HG03575 (cell line): ENCODE measurements around the gene HOXA4.

Experiments
- ATAC-seq: cut with Tn5 transposase; IDR thresholded peaks from one replicate; pipeline ENCODE4 v1.9.1; 2021; ENCODE audit not compliant: unreplicated experiment, insufficient number of reproducible peaks, low FRiP score; ENCODE audit errors: extremely low read depth

The HOXA4 gene

DNA sequence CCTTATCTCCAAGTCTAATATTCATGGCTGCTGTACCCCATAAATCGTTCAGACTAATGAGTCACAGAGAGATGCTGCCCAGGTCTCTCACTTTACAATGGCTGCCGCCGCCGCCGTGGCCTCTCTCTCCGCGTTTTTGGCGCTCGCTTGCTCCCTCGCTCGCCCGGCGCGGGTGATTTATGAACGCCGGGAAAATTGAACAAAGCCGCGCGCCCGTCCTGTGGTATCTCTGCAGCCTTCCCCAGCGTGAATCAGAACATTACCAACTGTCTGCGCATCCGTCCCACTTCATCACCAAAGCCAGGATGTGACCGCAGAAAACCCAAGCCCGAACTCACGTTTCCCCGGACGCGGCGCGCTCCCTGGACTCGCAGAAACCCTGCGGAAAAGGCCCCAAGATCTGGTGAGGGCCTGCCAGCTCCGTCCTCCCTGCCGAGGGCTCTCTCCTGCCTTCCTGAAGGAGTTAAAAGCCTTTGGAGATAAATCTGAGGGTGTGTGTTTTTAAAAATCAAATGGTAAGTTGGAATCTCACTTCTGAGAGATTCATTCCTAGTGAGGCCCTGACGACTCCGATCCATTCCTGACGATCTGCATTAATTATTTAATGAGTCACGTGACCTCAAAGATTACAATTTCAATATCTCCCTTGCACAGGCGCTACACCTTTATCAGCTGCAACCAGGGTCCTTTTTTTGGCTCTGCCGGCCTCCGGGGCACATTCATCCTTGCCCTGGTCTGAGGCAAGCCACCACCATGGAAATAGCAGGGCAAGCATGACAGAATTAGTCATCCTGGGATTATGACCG is 6.3 kb downstream of the HOXA4 start:
- no peak for ATAC-seq

DNA sequence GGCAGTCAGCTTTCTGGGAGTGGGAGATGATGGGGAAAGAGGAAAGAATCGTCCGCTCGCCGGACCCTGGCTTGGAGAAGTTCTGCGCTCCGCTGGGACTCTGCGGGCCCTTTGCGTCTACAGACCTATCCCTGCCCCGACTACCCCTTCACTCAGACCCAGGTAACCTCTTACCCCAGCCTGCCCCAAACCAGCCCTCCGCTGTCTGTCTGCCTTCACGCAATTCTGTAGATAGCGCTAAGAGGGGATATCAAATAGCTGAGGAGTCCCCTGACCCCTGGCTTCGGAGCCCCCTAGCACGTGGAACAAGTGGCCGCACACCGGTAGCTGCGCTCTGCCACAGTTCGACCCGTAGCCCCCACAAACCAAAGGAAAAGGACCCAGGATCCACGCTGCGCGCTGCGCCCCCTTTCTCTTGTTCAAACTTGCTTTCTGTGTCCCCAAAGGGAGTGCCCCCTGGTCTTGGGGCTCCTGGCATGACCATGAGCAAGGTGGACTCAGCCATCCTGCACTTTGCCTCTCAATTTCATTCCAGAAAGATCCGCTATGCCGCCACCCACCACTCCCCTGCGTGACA is 7.0 kb downstream of the HOXA4 start:
- no peak for ATAC-seq

DNA sequence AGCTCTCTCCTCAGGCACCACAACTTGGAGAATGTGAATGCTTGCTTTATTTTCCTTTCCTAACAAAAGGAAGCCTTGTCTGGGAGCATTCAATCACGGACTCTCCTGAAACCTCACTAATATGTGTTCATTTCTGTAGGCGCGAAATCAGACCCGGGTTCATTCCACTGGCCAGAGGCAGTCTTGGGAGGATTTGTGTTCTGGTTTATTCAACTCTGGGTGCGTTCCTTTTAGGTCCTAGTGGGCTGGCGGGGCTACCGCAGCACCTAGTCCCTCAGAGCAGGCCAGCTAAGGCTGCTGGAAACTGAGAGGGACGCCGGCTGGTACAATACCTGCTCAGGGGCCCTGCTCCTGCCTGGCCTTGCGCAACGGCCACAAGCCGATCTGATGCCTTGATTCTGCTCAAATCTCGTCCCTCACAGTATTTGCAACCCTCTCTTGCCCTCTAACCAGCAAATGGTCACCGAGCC is 7.5 kb downstream of the HOXA4 start:
- no peak for ATAC-seq

DNA sequence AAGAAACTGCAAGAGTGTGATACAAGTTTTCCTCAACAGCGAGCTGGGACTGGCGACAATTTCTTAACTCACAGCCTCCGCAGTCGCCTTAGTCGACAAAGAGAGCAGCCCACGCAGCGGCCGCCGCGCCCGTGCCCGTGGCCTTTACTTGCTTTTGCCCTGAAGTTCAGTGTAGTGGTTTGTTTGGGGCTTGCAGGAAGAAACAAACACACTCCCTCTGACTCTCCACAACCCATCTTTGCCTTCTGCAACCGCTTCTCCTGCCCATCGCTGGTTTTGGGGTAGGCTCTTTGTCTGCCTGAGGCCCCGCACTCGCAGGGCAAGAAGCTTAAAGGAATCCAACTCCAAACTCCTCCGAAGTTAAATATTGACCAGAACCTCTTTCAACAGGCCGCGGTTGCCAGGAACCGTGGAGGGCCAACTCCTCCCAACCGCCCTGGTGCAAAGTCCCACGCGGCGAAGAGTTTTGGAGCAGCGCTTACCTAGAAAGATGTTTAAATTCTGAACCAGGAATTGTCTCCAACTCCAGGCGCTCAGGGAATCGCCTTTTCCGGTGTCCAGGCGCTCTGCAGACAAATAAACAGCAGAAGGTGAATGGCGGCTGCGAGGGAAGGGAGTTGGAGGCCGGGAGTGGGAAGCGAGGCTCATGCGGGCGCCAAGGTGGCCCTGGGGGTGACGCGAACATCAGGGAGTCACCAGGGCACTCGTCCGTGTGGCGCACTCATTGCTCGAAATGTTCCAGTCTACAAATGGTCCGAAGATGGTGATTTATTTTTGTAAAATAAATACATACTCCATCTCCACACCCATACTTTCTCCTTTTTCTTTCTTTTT is 8.3 kb downstream of the HOXA4 start:
- no peak for ATAC-seq

DNA sequence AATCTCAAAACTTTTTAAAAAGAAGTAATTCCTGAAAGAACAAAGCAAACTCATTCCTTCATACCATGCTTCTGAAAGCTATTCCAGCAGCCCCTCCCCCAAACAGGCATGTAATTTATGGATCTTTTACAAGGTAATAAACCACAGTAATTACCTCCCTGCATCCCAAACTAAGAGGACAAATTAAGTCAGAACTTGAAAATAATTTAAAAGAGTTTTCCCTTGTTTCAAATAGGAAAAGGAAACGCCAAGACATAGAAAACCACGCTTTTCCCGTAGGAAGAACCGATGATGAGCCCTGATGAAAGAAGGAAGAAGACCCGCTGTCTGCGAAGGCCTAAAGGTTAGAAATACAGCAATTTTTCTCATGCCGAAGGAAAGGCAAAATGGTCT is 8.9 kb downstream of the HOXA4 start:
- no peak for ATAC-seq

DNA sequence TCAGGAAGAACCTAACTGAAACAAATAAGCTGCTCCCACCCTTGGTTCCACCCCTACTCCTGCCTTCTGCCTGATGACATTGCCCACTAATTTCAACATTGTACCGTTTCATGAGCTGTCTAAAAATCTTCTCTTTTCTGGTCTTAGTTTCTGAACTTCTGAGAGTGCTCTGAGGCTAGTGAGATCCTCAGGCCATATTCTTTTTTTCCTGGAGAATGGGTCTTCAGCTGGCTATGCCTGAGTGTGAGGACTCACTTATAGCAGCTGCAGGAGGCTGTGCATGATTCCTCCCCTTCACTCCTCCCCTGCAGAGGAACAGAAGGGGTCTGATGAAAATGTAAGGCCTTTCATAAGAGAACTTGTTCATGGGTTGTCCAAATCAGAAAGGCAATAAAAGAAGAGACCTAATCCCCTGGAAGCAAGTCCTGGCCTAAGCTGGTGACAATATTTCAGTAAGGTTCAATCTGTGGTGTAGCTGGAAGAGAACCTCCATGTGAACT is 11.1 kb downstream of the HOXA4 start:
- ATAC-seq, result no peak

DNA sequence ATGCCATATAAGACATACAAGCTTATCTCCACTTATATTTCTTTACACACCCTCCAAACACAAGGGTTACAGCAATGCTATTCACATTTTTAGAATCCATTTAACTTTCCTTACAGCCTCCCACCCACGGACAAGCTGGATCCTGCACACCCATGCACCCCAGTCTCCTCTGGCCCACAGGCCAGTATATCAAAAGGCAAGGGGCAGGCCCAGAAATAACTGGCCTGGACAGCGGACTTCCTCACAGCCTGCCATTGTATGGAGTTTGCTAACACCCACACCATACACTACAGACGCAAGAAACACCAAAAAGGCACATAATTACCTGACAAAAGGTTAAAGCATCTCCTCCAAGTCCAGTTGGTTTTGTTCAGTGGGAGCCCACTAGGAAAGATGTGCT is 12.0 kb downstream of the HOXA4 start:
- no peak for ATAC-seq

DNA sequence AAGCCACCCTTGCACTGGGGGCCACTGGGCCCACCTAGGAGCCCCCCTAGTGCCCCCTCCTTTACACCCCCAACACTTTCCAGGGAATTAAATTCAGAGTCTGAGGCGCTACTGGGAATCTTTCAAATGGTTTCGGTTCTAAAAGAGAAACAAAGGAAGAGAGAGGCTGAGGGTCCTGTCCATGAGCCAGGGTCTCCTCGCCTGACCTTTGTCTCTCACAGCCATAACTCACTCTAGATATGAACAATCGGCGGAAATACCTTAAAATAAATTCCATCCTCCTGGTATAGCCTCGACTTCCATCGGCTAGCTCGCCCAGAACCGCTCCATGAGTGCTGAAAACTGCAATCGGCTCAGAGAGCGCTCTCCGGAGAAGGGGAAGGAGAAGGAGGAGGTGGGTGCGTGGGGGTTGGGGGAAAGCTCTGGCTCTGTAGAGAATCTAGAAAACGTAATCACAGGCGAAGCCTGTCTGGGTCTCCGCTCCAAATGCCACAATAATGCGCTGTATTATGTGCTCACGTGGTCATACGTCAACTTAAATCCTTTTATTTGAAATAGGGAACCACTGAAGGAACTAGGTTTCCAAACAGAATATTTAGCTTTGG is 12.6 kb downstream of the HOXA4 start:
- no peak for ATAC-seq

DNA sequence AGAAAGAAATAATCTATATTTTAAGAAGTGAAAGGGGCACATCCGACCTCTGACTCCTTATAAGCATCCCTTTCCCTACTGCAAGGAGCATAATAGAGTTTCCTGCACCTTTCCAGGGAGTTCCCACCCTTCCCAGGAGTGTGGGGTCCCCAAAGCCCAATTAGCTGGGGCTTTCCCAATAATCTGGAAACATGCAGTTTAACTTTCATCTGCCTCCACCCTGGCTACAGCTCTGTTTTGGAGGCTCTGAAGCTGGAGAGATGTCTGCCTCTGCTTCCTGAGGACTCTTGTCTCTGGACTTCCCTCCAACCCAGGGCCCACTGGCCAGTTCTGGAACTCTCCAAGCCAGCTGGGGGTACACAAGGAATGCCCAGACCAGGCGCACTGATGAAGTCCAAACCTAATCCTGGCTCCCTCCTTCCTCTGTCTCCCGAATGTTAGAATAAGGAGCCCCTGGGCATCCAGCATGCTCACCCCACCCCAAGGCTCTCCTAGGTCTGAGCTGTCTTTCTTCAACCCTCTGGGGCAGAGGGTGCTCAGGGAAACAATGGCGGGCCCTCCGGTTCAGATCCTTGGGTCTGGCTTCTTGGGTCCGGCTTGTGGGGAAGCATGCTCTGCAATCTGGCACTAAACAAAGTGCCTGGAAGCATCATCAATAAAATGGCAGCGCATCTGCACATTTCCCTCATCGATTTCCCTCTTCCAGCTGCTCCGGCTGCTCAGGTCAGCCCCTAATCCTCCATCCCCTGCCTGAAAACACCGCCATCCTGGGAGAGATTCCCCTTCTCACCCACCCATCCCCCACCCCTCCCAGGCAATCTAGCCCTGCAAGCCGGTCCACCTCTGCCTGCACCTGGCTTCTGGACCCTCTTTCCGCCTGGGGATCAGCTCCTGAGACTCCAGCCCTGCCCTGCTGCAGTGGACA is 13.3 kb downstream of the HOXA4 start:
- no peak for ATAC-seq

DNA sequence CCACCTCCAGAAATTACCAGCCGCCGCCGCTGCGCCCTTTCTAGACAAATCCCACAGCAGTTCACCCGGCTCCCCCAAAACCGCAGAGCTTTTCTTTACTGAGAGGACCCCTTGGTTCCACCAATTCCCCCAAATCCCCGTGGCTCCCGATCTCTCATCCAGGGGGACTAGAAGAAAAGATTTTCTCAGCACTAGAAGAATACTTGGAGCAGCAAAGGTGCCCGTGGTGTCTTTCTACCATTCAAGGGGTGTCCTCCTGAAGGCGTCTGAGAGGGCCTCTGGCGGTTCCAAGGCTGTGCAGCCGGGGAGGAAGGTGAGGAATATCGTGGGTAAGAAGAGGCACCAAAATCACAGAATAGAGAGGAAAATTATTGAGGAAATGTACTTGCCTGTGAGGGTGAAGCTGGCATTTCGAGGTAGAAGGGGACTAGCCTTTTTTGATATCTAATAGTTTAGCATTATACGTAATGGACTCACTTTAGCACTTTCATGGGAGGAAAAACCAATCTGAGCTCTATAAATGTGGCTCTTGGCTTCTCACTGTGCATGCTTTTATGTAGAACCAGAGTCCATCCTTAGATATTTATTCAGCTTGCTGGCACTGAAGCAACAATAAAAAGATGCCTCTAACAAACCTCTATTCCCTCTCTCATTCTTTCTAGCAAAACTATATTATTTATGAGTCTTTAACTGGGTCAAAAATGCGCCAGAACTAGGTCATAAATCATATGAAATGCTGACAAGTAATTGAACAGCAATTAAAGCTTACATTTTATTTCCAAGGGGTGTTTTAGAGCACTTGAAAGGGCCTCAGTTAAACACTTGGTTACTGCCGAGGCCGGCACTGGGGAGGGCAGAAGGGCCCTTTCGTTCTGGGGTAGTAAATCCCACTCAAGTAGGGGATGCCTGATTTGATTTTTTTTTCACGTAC is 14.3 kb downstream of the HOXA4 start:
- no peak for ATAC-seq

DNA sequence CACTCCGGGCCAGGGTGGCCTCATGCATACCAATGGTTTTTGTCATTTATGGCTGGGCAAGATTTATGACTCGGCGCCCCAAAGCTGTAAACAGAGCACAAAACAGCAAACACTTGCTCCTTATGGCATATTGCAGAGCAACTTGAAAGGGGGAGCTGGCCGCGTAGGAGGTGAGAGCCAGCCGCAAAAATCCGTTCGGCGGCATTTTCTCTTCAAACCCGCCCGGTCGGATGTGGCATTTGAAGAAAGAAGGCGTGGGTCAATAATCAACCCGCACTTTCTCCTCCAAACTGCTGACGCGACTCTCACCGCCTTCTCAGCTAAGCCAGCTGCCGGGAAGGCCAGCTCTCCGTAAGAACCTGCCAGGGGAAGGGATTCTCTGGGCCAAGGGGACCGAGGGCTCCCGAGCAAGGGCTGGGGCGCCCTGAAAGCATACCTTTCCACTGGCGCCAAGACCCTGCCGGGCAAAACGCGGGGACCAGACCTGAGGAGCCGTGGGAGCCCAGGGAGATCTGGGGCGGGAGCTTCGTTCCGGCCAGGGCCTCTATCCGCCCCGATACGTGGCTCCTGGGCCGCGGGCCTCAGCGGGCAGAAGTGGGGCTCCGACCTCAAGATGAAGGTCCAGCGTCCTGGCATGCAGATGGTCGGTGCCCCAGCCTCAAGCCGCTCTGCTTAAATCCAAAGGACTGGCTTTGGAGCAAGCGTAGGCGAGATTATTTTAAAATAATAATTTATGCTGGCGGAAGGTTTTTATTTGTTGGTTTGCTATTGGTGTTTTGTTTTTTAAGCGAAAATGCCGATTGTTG is 15.1 kb downstream of the HOXA4 start:
- no peak for ATAC-seq

DNA sequence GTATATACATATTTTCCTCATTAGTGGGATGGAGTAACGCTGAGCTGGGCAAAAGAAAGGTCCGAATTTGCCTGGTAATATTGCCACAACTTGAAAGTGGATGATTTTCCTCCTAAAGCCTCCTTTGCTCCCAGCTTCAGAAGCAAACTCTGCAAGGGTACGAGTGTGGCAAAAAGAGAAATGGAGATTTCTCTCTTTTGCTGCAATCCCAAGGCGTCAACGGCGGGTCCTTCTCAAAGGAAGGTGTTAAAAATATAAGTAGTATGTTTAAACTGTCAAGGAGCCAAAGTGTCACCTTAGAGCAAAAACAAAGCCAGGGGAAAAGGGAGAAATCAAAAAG is 15.7 kb downstream of the HOXA4 start:
- no peak for ATAC-seq

DNA sequence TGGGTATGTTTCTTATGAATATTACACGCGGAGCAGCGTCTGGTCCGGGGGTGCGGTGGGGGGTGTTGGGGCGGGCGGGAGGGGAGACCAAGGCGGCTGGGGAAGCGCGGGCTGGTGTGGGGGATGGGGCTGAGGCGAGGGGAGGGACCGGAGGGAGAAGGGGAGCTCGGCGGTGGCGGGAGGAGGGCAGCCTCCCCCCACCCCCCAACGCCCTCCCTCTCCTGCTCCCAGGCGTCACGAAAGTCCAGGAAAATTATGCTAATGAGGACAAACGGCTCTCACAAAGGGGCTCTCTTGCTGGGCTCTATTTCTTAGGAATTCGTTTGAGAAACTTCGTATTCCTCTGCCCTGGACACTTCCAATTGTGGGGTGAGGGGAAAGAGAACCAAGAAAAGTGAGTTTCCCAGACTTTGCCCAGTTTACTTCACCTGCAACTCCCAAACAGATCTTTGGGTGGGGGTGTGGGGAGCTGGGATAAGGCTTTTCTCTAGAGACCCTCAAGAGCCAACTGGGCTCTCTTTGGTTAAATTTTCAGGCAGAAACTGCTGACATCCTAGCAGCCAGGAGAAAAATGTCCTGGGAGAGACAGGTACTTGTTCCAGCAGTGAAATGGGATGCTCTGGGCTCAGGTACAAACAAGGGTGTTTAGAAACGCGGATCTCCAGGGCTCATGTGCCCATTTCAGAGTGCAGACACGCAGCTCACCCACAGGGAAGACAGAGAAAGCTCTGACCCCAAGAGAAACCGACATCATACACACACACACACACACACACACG is 16.4 kb downstream of the HOXA4 start:
- no peak for ATAC-seq

DNA sequence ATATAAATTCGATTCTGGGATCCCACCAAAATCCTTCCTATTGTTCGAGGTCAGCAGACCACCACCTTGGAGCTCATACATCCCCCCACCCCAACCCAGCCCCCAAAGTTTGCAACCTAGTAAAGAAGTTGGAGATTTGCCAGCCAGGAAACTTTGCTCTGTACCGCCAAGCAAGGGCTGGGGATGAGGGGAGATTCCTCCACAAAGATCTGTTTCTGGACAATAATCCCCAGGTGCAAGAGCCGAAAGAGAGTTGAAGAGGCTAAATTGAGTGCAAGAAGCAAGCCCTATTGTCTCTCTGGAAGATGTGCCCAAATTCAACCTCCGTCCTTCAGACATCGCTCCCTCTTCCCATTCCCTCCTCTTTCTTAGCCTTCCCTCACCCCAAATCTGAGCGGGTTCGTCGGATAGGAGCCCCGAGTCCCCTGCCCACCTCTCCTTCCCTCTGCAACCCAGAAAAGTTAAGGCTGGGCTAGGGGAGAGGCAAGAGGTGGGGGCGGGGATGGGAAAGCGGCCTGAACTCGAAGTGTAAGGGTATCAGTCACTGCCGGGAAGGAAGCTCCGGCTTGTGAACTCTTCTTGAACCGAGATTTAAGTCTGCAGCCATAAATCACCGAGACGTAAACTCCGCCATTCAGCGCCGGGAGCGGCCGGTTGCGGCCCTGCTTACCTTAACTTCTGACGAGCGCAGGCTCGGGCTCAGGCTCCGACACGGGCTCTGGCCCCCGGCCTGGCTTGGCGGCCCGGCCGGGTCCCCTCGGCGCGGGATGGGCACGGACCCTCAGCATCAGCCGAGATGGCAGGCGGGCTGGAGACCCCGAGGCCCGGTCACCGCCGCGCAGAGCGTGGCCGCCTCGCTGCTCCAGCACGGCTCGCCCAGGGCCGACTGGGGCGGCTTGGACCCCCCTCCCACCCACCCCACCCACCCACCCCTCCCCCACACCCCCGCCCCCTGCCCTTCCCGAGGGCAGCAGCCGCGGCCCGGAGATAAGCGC is 17.3 kb downstream of the HOXA4 start:
- ATAC-seq, result no peak

DNA sequence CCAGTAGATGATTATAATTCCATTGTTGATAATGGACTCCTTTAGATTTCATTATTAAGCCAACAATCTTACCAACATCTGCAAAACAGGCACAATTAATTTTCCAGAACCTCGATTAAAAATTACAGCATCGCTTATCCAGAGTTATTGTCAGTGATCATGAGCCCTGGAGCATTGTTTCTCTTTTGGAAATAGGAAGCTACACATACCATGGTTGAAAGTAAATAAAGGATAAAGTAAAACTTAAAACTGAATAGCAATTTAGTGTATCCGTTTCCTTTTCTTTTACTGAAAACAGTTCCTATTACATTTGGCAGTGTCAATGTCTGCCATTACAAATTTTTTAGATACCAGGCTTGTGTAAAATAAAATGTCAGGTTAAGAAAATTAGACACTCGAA is 18.2 kb downstream of the HOXA4 start:
- ATAC-seq, result no peak
